ENCODE measurements around the gene DSCAM.

Gene DSCAM

GRCh38 chr21:40704141-40704540 lies 142.8 kb downstream of the DSCAM start:
- DNase-seq = no peak

GRCh38 chr21:40699366-40699765 lies 147.6 kb downstream of the DSCAM start:
- no peak for DNase-seq

DNA sequence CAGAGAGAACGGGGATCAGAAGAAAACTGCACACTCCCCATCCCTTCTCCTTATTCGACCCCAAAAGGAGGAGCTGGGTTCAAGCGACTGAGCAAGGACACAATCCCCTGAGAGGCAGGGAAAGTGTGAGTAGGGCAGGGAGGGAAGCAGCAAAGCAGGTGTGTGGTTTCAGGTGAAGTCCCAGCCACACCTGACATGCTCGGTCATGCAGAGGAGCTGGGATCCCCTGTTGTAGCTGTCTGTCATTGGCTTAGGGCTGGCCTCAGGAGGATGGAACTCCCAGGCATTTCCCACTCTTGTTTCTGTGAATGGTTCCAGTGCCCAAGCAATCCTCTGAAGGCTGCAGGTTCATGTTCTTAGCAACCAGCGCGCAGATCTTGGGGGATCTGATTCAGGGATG lies 150.7 kb downstream of the DSCAM start:
- DNase-seq = no peak

- DNase-seq = no peak
These were observed 157.1 kb downstream of the DSCAM start for GRCh38 chr21:40689840-40690360.

GRCh38 chr21:40689217-40689616 lies 157.7 kb downstream of the DSCAM start:
- no peak for DNase-seq

- no peak for DNase-seq
These were observed 158.7 kb downstream of the DSCAM start for GRCh38 chr21:40688106-40688864.

GRCh38 chr21:40687625-40688024 lies 159.3 kb downstream of the DSCAM start:
- no peak for DNase-seq

- no peak for DNase-seq
These were observed 160.4 kb downstream of the DSCAM start for GRCh38 chr21:40686526-40686925.

- DNase-seq = no peak
These were observed 161.8 kb downstream of the DSCAM start for GRCh38 chr21:40685141-40685540.

GRCh38 chr21:40684726-40685125 lies 162.2 kb downstream of the DSCAM start:
- DNase-seq = no peak

GRCh38 chr21:40683349-40683748 lies 163.6 kb downstream of the DSCAM start:
- no peak for DNase-seq

- peak; percentile 38 for DNase-seq
These were observed 165.6 kb downstream of the DSCAM start for GRCh38 chr21:40681164-40681859.

GRCh38 chr21:40680311-40680710 lies 166.6 kb downstream of the DSCAM start:
- DNase-seq = no peak

DNA sequence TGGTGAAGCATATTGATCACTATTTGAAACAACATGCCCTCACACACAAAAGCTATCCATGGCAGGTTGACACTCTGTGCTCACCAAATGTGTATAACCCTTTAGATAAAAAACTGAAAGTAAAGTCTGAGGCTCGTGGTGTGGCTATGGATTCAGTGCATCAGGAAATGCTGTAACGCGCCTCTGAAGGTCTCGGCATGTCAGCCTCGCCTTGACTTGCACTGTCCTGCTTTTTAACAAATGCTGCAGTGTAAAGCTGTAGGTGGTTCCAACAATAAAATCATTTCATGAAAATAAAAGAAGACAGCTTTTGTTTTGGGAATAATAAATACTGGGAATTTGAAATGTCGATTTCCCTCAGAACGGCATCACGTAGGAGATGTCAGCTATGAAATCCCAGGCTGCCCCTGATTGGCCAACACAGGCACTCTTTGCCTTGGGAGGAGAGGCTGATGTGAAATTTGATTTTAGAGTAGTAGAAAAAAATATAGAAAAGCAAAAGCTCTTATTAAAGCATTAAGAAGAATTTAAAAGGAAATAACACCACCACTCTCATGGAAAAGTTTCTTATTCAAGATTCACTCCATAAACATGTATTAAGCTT lies 168.2 kb downstream of the DSCAM start:
- DNase-seq = no peak

DNA sequence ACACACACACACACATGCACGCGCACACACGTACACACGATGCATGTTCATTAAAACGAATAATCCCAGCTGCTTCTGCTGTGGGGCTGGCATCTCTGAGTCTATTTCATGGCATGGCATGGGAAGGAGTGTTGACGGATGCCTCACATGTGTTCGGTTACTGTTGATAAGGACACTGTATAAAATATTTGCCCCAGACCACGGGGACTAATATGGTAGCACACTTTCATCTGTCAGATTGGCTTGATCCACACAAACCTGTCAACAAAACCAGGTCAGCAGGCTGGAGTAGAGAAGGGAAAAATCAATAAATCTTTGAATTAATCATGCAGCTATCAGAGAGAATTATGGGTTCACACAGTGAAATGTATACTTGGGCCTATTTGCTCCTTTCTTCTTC lies 171.9 kb downstream of the DSCAM start:
- DNase-seq = no peak

- no peak for DNase-seq
These were observed 174.4 kb downstream of the DSCAM start for GRCh38 chr21:40672602-40673001.

GRCh38 chr21:40671716-40672115 lies 175.2 kb downstream of the DSCAM start:
- no peak for DNase-seq

- no peak for DNase-seq
These were observed 178.2 kb downstream of the DSCAM start for GRCh38 chr21:40668555-40669275.

DNA sequence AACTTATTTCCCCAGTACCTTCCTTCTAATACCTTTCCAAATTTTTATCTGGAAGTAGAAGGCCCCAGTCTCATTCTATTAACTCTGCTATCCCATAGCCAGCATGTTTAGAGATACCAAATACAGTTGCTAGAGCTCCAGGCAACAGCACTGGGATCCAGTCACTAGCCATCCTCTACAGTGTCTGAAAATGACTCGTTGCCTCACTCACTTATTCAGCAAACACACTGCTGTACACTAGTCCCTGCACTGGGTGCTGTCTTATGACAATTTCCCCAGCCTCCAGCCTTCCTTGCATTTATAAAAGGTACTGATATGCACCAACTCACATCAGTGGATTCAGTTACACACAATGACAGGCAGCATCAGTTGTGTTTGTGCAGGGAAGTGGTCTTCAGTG lies 179.0 kb downstream of the DSCAM start:
- no peak for DNase-seq

DNA sequence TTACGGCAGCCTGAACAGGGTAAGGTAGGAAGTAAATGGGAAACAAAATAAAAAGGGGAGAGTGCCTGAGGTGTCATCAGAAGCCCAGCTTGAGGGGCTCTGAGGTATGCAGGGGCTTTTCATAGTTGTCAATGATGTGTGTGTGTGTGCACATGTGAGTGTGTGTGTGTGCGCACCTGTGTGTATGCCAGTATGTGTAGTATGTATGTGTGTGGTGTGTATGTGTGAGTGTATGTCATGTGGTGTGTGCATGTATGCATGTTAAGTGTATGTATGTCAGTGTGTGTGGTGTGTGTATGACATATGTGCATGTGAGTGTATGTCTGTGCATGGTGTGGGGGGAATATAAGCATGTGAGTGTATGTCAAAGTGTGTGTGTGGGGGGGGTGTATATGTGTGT lies 184.1 kb downstream of the DSCAM start:
- DNase-seq = no peak

- DNase-seq = no peak
These were observed 186.5 kb downstream of the DSCAM start for GRCh38 chr21:40660461-40660860.

DNA sequence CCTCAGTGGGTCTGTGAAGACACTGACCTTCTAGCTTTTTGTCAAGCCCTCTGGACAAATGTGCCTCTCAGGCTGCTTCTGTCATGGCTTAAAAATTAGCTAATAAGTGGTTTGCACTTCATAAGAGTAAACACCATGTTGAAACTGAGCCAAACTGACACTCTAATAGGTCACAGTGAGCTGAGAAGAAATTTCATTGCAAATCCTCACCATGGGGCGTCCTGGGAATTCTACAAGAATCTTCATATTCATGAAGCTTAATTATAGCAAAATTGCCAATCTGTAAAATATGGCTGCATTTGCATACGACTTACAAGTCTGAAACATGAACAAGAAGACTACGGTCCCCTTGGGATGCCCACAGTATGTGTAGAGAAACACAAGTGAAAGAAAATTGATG lies 188.6 kb downstream of the DSCAM start:
- DNase-seq = no peak

DNA sequence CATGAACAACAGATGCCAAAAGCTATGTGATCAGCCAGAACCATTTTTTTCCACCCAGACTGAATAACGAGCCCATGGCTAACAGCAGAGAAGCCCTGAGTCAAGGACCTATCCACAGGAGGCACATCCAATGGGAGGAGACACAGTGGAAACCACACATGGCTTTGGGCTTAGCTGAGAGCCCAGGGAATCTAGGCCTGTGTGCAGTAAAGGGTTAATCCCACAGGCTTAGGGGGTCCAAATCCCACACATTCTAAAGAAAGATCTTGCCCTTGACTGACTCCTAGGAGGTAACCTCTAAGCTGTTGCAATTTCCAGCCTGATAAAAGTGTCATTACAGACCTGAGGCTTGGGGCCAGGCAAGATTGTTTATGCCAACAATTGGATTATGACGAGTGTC lies 194.5 kb downstream of the DSCAM start:
- no peak for DNase-seq

Data from left hindlimb (tissue), 1 donor.